Measurements from ENCODE around the gene CDH13. TPM values are rescaled to one million over a fixed set of nuclear protein-coding genes. Genes with fewer than 3 reads are reported as not detected.

CDH13 gene
- total RNA-seq, 2 donors from 2014 or later = 228 to 280 TPM

DNA sequence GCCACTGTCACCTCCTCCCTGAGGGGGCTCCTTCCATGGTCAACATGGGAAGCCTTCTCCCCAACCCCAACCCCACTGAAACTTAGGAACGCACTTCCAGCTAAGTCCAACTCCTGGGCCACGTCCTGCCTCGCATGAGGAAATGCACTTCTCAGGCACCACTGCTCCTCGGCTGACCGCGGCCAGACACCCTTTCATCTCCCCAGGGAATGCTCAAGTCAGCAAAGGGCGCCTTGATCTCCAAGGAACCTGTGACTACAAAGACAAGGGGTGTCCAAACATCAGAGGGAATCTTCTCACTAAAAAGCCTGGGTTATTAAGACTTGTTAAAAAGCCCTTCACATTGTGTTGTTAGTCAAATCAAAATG, 1056.1 kb downstream of the CDH13 start:
- no peaks in the 10 kb centered on the region for H3K27me3 ChIP-seq (replicated peaks; ENCODE audit: insufficient read depth)
- TF ChIP-seq, protein P1, sequence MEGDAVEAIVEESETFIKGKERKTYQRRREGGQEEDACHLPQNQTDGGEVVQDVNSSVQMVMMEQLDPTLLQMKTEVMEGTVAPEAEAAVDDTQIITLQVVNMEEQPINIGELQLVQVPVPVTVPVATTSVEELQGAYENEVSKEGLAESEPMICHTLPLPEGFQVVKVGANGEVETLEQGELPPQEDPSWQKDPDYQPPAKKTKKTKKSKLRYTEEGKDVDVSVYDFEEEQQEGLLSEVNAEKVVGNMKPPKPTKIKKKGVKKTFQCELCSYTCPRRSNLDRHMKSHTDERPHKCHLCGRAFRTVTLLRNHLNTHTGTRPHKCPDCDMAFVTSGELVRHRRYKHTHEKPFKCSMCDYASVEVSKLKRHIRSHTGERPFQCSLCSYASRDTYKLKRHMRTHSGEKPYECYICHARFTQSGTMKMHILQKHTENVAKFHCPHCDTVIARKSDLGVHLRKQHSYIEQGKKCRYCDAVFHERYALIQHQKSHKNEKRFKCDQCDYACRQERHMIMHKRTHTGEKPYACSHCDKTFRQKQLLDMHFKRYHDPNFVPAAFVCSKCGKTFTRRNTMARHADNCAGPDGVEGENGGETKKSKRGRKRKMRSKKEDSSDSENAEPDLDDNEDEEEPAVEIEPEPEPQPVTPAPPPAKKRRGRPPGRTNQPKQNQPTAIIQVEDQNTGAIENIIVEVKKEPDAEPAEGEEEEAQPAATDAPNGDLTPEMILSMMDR (IDR thresholded peaks at IDR 0.05) = no peak
- peaks cover 2% of the 10 kb centered on the region for H3K36me3 ChIP-seq
- H3K4me3 ChIP-seq = no peak overlapping the region
- H3K9me3 ChIP-seq = no peaks in the 10 kb centered on the region
- no peak for DNase-seq (ENCODE audit: low spot score)
- ATAC-seq (ENCODE audit: insufficient number of reproducible peaks, low FRiP score, low read depth) = no peak
- H3K27ac ChIP-seq = peak overlapping the region in 1 of 2 donors; percentile 21
- H3K4me1 ChIP-seq (ENCODE audit: control insufficient read depth in 1 of 2, low read depth in 2 of 2) = peaks cover 9 to 25% of the 10 kb centered on the region in 2 donors

DNA sequence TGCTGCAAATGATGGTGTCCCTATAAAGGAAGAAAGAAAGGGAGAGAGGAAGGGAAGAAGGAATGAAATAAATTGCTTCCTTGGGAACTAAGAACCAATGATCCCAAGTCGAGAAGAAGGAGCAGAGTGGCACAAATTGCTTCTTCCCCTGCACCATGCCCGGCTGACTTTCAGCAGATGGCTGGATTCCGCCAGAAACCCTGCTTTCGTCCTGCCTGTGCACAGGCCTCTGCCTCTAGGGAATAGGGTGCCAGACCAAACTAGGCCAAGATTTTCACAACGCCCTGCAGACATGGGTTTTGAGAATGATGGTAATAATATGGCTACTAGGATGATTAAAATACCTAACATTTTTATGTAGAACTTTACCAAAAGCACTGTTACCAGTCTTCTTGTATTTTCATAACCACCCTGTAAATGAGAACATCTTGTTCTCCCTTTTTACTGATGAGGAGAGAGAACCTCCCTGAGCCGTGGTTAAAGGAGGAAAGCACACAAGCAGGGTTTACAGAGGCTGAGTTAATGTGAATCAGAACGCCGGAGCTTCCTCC, 1058.9 kb downstream of the CDH13 start:
- peaks cover 22 to 51% of the 10 kb centered on the region in 2 donors for H3K4me1 ChIP-seq (ENCODE audit: control insufficient read depth in 1 of 2, low read depth in 2 of 2)
- no peaks in the 10 kb centered on the region for H3K27me3 ChIP-seq (replicated peaks; ENCODE audit: insufficient read depth)
- H3K4me3 ChIP-seq = no peak overlapping the region
- H3K9me3 ChIP-seq = no peaks in the 10 kb centered on the region
- TF ChIP-seq, protein P1 (IDR thresholded peaks at IDR 0.05) = no peak
- ATAC-seq (ENCODE audit: insufficient number of reproducible peaks, low FRiP score, low read depth) = no peak
- H3K27ac ChIP-seq = peak overlapping the region; percentile 56 to 72
- DNase-seq (ENCODE audit: low spot score) = no peak
- no peaks in the 10 kb centered on the region for H3K36me3 ChIP-seq

DNA sequence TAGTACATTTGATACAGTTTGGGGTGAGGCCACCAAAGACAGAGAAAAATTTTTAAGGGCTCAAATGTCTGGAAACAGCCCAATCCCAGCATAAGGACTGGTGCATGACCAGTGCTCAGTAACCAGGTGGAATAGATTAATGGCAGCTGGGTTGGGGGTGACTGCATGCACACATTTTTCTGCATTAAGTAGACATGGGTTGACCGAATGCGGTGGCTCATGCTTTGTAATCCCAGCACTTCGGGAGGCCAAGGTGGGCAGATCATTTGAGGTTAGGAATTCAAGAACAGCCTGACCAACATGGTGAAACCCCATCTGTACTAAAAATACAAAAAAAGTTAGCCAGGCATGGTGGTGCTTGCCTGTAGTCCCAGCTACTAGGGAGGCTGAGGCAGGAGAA, 1060.0 kb downstream of the CDH13 start:
- H3K27ac ChIP-seq = peak overlapping the region; percentile 56 to 72
- H3K4me1 ChIP-seq (ENCODE audit: control insufficient read depth in 1 of 2, low read depth in 2 of 2) = peaks cover 22 to 62% of the 10 kb centered on the region in 2 donors
- H3K27me3 ChIP-seq (replicated peaks; ENCODE audit: insufficient read depth) = no peaks in the 10 kb centered on the region
- no peak for ATAC-seq (ENCODE audit: insufficient number of reproducible peaks, low FRiP score, low read depth)
- no peaks in the 10 kb centered on the region for H3K9me3 ChIP-seq
- TF ChIP-seq, protein P1 (IDR thresholded peaks at IDR 0.05) = no peak
- DNase-seq (ENCODE audit: low spot score) = no peak
- H3K4me3 ChIP-seq = no peak overlapping the region
- no peaks in the 10 kb centered on the region for H3K36me3 ChIP-seq

DNA sequence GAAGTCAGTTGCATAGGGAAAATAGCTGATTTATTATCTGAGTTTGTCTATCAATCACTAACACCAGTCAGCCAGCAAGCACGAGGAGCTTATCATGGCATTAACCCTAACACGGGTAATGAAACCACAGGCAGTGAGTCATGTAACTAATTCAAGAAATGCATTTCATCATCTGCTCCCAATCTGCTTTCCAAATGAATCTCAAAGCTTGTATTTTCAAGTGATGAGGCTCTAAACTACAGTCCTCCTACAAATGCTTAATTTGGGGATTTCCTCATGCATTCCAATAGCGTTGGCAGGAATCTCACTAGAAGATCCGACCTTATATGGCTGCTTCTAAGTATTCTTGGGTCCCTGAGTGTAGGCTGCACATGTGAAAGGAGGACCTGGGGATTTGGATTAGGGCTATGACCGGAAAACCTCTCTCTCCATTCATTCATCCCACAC, 1062.6 kb downstream of the CDH13 start:
- ATAC-seq (ENCODE audit: insufficient number of reproducible peaks, low FRiP score, low read depth) (peak; percentile 94), DNase-seq (ENCODE audit: low spot score) (peak; percentile 37)
- Histone ChIP-seq H3K4me1 (ENCODE audit: control insufficient read depth in 1 of 2, low read depth in 2 of 2) (peaks cover 22 to 69% of the 10 kb centered on the region in 2 donors), H3K4me3 (no peak overlapping the region), H3K27me3 (replicated peaks; ENCODE audit: insufficient read depth) (no peaks in the 10 kb centered on the region), H3K36me3 (no peaks in the 10 kb centered on the region), H3K27ac (peak overlapping the region; percentile 66 to 73), H3K9me3 (no peaks in the 10 kb centered on the region)
- TF ChIP-seq, protein P1 (IDR thresholded peaks at IDR 0.05) = no peak

DNA sequence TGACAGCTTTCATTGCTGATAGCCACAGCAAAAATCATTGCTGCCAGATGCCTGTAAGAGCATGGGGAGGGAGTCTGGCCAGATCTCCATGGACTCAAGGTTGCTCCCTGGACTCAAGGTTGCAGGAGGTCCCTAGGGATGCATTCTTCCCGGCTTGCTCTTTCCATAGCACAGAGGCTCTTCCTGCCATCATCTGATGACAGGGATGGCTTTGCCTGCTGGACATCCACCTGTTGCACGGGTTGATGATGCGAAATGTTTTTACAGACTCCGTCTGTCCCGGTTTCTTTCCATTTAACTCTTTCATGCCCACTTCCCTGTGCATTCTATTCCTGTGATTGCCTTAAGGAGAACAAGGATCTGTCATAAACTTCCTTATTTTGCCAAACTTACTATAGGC, 1065.5 kb downstream of the CDH13 start:
- no peaks in the 10 kb centered on the region for H3K36me3 ChIP-seq
- H3K9me3 ChIP-seq = no peaks in the 10 kb centered on the region
- DNase-seq (ENCODE audit: low spot score) (no peak), ATAC-seq (ENCODE audit: insufficient number of reproducible peaks, low FRiP score, low read depth) (no peak)
- TF ChIP-seq, protein P1 (IDR thresholded peaks at IDR 0.05) = no peak
- H3K27me3 ChIP-seq (replicated peaks; ENCODE audit: insufficient read depth) = no peaks in the 10 kb centered on the region
- peaks cover 13 to 45% of the 10 kb centered on the region in 2 donors for H3K4me1 ChIP-seq (ENCODE audit: control insufficient read depth in 1 of 2, low read depth in 2 of 2)
- H3K27ac ChIP-seq = no peak overlapping the region
- no peak overlapping the region for H3K4me3 ChIP-seq
